Stimulated activated CD8-positive, alpha-beta memory T cell treated with anti-CD3 and anti-CD28 coated beads, Interleukin-7, amount 100 ng/mL, for 48 hours (primary cell): ENCODE measurements around the gene PRR36.
"Not testable (repeated sequence)": the region's sequence is repeated elsewhere in the genome, so short reads cannot be mapped to it uniquely, and the experiment has no call there.

Experiments
- DNase-seq, 2 donors: peaks; one replicate each; pipeline ENCODE4 v3.0.0-alpha.2; 2020; ENCODE audit warnings: low read depth in 1 of 2; ENCODE audit errors: extremely low read depth in 1 of 2

The PRR36 gene

DNA sequence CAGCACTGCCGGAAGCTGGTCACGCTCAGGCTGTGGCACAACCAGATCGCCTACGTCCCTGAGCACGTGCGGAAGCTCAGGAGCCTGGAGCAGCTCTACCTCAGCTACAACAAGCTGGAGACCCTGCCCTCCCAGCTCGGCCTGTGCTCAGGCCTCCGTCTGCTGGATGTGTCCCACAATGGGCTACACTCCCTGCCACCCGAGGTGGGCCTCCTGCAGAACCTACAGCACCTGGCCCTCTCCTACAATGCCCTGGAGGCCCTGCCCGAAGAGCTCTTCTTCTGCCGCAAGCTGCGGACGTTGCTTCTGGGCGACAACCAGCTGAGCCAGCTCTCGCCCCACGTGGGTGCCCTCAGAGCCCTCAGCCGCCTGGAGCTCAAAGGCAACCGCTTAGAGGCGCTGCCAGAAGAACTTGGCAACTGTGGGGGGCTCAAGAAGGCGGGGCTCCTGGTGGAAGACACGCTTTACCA is 26.2 kb upstream of the PRR36 start:
- DNase-seq: no peak

DNA sequence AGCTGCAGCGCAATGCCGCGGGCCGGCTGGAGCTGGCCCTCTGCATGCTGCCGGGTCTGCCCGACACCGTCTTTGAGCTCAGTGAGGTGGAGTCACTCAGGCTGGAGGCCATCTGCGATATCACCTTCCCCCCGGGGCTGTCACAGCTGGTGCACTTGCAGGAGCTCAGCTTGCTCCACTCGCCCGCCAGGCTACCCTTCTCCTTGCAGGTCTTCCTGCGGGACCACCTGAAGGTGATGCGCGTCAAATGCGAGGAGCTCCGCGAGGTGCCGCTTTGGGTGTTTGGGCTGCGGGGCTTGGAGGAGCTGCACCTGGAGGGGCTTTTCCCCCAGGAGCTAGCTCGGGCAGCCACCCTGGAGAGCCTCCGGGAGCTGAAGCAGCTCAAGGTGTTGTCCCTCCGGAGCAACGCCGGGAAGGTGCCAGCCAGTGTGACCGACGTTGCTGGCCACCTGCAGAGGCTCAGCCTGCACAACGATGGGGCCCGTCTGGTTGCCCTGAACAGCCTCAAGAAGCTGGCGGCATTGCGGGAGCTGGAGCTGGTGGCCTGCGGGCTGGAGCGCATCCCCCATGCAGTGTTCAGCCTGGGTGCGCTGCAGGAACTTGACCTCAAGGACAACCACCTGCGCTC is 25.7 kb upstream of the PRR36 start:
- DNase-seq: no peak

DNA sequence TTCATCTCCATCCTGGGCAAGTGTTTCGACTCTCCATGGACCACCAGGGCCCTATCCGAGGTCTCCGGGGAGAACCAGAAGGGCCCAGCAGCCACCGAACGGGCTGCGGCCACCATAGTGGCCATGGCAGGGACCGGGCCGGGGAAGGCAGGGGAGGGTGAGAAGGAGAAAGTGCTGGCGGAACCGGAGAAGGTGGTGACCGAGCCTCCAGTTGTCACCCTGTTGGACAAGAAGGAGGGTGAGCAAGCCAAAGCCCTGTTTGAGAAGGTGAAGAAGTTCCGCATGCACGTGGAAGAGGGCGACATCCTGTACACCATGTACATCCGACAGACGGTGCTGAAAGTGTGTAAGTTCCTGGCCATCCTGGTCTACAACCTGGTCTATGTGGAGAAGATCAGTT is 24.8 kb upstream of the PRR36 start:
- no peak for DNase-seq

DNA sequence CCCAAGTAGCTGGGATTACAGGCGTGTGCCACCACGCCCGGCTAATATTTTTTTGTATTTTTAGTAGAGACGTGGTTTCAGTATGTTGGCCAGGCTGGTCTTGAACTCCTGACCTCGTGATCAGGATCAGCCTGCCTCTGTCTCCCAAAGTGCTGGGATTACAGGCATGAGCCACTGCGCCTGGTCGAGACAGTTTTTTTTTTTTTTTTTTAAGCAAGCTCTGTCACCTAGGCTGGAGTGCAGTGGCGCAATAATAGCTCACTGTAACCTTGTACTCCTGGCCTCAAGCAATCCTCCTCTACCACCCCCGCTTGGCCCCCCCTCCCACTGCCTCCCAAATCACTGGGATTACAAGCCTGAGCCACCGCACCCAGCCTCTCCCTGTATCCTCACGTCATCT is 23.1 kb upstream of the PRR36 start:
- no peak for DNase-seq

DNA sequence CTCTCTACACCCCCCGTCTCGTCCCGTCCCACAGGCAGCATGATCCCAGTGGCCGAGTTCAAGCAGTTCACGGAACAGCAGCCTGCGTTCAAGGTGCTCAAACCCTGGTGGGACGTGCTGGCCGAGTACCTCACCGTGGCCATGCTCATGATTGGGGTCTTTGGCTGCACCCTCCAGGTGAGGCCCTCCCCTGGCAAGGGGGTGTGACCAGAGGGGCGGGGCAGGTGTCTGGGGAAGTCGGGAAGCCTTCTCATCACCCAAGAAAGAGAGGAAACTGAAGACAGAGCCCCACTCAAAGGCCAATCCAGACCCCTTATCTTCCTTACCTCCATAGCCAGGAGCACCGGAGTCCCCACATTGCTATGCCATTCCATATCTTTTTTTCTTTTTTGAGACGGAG is 21.4 kb upstream of the PRR36 start:
- no peak for DNase-seq

DNA sequence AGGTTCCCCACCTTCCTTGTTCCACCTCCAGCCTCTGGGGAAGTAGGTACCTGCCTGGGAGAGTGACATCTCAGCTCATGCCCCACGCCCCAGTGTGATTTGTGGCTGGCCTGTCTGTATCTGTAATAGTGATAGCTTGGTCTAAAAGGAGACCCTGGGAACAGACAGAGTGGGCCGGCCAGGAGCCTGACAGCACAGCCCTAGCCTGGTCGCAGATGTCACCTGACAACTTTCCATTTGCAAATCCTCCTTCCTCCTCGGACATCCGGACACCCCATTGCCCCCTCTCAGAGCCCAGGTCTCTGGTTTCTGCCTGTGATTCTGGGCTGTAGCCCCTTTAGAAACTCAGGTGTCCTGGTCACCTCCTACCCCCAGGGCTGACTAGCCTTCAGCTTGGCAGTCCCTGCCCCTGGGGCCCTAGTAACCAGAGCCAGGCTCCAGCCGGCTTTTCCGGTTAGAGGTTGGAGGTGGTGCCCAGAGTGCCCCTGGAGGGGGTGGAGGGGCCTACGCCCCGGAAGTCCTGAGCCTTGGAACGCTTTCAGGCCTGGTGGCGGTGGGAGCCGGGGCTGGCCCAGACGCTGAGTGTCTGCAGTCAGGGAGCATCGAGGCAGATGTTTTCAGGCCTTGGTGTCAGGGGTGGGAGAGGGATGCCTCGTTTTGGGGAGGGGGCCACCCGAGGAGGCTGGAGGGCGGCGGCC is 20.6 kb upstream of the PRR36 start:
- no peak for DNase-seq

DNA sequence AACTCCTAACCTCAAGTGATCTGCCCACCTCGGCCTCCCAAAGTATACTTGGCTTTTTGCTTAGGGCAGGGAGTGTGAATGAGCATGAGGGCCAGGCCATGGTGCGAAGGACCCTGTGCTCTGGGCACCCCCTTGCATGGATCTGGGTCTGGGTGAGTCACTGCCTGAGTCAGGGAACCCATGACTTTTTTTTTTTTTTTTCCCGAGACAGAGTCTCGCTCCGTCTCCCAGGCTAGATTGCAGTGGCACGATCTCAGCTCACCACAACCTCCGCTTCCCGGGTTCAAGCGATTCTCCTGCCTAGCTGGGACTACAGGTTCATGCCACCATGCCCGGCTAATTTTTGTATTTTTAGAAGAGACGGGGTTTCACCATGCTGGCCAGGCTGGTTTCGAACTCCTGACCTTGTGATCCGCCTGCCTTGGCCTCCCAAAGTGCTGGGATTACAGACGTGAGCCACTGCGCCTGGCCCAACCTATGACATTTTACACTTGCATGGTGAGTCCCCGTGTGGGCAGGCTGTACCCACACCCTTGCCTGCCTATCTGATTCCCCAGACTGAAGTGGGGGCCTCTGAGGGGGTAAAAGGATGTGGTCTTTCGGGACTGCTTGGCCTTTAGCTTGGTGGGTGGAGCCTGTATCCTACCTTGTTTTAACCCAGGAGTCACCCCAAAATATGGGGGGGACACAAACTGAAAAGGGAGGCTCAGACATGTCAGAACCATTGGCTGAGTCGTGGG is 19.3 kb upstream of the PRR36 start:
- DNase-seq: not testable (repeated sequence)

DNA sequence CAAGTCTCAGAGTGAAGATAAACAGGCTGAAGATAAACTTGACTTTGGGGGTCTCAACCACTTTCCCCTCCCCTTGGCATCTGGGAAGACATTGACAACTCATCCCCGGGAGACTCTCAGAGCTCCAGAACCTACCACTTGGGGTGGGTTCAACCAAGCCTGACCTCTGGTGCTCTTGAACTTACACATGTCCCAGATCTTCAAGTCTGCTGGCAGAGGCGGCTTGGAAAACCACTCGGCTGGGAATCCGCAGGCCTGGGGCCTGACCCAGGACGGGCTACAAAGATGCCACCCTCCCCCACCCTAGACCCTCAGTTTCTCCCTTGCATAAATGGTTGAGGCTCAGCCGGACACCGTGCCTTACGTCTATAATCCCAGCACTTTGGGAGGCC is 14.6 kb upstream of the PRR36 start:
- no peak for DNase-seq

DNA sequence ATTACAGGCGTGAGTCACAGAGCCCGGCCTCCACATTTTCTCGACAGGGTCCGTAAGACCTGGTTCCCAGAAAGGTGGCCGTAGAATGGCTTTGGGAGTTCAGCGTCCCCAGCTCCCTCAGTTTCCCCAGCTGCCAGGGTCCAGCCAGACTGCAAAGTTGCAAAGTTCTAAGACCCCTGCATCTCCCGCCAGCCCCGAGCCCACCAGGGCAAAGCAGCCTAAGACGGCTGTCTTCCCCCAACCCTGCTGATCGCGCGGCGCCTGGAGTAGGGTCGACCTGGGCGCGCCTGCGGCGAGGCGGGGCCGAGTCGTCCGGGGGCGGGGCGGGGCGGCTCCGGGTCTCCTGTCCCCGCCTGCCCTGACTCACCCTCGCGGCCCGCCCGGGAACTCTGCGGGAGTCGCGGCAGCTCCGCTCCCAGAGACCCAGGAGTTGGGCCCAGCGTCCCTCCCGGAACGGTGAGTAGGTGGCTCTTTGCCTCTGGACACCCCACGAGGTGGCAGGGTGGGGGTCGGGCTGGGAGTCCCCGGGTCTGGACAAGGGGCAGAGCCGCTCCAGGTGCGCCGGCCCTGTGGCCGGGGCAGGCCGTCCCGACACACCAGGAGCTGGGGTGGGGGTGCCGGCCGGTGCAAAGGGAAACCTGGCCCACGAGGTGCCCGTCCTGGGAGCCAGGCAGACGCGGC is 14.1 kb upstream of the PRR36 start, which contains the start of gene LRRC8E:
LRRC8E (plus strand) TSS at position 366 of the 681 bp plus-strand sequence. CDS start 7,094 bp downstream, outside the sequence.
- DNase-seq: peak in 1 of 2 donors; percentile 26

DNA sequence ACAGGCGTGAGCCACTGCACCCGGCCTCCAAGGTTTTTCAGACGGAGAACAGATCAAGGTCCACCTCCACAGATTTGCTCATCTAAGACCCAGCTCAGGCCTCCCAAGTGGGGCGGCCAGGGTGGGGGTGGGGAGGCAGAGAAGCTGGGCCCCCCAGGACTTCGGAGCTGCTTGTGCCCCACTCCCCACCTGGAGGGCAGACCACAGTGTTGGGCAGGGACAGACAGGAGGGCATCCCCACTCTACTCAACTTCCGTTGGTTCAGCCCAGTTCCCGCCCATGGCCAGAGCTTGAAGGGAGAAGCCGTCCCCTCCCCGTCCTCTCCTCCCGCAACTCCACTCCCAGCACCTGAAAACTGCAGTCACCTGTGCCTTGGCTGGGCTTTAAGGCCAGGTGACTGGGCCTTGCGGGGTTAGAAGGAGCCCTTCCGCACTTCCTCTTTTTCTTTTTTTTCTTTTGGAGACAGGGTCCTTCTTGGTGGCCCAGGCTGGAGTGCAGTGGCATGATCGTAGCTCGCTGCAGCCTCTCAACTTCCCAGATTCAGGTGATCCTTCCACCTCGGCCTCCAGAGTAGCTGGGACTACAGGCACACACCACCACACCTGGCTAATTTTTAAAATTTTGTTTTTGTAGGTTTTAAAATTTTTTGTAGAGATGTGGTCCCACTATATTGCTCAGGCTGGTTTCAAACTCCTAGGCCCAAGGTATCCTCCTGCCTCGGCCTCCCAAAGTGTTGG is 13.4 kb upstream of the PRR36 start:
- DNase-seq: no peak

DNA sequence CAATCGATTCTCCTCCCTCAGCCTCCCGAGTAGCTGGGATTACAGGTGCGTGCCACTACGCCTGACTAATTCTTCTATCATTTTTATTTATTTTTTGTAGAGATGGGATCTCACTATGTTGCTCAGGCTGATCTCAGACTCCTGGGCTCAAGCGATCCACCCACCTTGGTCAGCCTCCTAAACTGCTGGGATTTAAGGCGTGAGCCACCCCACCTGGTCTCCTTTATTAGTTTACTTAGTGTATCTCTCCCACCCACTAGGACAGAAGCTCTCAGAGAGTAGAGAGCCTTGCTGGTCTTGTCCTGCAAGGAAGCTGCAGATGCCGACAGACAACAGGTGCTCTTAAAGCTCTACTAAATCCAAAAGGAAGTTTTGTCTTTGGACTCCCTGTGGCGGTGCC is 11.6 kb upstream of the PRR36 start:
- DNase-seq: no peak

DNA sequence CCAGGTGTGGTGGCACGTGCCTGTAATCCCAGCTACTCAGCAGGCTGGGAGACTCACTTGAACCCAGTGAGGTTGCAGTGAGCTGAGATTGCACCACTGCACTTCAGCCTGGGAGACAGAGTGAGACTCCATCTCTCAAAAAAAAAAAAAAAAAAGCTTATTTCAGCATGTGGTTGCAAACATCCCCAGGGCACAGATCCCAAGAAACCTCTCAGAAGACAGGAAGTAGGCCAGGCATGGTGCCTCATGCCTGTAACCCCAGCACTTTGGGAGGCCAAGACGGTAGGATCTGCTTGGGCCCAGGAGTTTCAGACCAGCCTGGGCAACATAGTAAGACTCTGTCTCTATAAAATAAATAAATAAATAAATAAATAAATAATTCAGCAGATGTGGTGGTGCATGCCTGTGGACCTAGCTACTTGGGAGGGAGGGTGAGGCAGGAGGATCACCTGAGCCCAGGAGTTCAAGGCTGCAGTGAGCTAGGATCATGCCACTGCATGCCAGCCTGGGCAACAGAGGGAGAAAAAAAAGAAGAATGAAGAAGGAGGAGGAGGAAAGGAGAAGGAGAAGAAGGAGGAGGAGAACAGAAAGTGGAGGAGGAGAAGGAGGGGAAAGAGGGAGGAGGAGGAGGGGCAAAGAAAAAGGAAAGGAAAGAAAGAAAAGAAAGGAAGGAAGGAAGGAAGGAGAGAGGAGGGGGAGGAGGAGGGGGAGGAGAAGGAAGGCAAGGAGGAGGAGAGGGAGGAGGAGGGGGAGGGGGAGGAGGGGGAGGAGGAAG is 9.8 kb upstream of the PRR36 start:
- no peak for DNase-seq

DNA sequence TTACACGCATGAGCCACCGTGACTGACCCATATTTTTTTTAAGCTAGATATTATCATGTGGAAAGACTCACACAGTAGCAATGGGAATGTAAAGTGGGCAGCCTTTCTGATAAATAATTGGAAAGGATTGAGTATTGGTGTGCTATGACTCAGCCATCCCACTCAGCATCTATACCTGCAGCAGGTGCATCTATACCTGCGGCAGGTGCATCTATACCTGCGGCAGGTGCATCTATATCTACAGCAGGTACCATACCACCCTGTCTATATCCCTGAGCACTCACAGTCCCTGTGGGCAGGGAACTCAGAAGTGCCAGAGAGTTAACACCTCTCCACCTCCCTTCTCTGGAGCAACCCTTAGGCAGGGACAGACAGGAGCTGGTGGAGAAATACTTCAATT is 8.9 kb upstream of the PRR36 start:
- no peak for DNase-seq

DNA sequence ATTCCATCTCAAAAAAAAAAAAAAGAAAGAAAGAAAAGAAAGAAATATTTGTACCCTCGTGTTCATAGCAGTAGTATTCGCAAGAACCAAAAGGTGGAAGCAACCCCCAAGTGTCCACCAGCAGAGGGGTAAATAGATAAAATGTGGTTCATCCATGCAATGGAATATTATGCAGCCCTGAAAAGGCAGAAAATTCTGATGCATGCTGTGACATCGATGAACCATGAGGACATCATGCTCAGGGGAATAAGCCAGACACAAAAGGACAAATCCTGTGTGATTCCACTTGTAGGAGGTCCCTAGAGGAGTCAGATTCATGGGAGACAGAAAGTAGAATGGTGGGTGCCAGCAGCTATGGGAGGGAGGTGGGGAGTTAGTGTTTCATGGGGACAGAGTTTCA is 7.7 kb upstream of the PRR36 start:
- DNase-seq: no peak

DNA sequence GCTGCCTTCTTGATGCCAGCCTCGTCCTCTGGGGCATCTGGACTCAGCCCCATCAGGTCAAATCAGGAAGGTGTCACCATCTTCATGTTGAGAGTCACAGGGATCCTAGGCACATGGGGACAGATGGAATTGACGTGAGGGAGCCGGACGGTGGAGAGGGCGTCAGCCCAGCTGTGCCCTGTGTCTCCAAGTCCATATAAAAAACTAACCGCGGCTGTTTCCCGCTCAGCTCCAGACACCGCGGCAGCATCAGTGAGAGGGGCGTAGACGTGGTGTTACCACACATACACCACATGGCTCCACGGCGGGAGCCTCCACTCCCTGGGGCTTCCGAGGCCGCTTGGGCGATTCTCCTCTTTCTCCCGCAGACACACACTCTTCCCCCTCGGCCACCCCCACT is 5.6 kb upstream of the PRR36 start:
- DNase-seq: no peak

DNA sequence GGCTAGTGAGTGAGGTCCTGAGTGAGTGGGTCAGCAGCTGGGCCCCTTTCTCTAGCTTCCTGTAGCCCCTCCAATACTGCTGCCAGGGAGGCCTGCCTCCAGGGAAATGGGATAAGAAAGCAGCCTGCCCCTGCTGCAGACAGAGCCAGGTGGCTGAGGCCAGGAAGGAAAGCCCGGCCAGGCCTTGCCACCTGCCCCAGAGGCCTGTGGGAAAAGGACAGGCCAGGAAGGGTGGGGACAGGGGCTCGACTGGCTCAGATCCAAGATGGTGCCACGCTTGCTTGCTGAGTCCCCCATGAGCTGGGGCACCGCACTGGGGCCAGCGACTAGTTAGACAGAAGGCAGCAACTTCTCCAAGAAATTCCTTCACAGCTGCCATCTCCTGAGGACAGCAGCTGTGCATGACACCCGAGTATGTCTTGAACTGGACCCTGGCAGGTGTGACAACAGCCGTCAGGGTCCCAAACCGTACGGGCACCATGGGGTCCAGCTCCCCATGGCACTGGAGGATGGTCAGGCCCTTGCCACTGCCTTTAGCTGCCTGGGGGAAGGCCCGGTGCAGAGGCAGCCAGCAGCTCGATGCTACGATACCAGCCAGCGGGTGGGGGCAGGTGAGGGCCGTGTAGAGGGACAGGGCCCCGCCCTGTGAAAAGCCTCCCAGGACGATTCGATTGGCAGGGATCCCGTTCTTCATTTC is 5.1 kb upstream of the PRR36 start:
- DNase-seq: no peak

DNA sequence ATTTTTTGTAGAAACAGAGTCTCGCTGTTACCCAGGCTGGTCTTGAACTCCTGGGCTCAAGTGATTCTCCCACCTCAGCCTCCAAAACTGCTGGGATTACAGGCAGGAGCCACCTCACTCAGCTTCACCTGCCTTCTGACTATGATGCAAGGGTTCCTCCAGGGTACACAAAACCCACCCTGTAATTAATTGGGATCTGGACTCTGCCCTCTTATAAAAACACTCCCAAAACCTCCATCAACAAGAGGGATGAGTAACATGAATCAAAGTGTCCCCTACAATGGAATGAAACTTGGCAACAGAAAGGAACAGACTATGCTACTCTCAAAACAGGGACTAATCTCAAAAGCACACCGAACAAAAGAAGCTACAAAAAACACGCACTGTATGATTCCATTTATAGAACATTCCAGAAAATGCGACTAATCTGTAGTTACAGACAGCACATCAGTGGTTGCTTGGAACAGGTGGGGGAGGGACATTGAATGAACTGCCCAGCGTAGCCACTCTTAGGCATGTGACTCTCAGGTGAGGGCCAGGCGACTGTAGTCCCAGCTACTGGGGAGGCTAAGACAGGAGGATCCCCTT is 3.2 kb upstream of the PRR36 start:
- no peak for DNase-seq

DNA sequence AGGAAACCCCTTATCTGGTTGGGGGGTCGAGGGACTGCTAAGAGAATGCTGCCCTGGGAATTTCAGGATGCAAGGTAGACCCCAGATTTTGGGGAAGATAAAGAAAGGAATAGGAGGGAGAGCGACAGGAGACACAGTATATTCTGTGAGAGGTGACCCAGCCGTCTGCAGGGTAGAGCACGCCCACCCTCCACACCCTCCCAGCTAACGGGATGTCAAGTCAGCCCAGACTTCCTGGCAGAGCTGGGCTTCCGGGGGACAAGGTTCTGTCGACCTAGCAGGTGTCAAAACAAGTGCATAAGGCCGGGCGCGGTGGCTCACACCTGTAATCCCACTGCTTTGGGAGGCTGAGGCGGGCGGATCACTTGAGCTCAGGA is 695 bp upstream of the PRR36 start:
- DNase-seq: no peak
